NT2/D1 (cell line): ENCODE data around the gene GLYR1.

ENCODE experiments used
- SUZ12 ChIP-seq: IDR thresholded peaks from 2 replicates; pipeline ENCODE4 v1.6.1; 2011; ENCODE audit not compliant: insufficient read length, insufficient read depth; ENCODE audit errors: extremely low read depth
- ZNF274 ChIP-seq: IDR thresholded peaks from 2 replicates; pipeline ENCODE4 v1.6.1; 2011; ENCODE audit warnings: mild to moderate bottlenecking, low read depth, low read length

GRCh38 chr16:4768549-4769305, 78.4 kb downstream of the GLYR1 start:
- TF ChIP-seq SUZ12 (no peak), ZNF274 (no peak)
